GM21447 (cell line): ENCODE measurements around the gene ABCD1.
"Not testable (repeated sequence)": the region's sequence is repeated elsewhere in the genome, so short reads cannot be mapped to it uniquely, and the experiment has no call there.

Experiments
- ATAC-seq: cut with Tn5 transposase; IDR thresholded peaks from one replicate; pipeline ENCODE4 v1.9.1; 2021; ENCODE audit not compliant: unreplicated experiment

The ABCD1 gene

GRCh38 chrX:153693216-153694086 lies 31.2 kb upstream of the ABCD1 start:
- ATAC-seq: no peak

- ATAC-seq: not testable (repeated sequence)
These were observed 30.4 kb upstream of the ABCD1 start for GRCh38 chrX:153694256-153694655.

GRCh38 chrX:153694687-153695270 lies 29.9 kb upstream of the ABCD1 start:
- no peak for ATAC-seq

- ATAC-seq: no peak
These were observed 28.6 kb upstream of the ABCD1 start for GRCh38 chrX:153696100-153696499.

- ATAC-seq: not testable (repeated sequence)
These were observed 28.1 kb upstream of the ABCD1 start for GRCh38 chrX:153696538-153696937.

GRCh38 chrX:153696986-153697722 lies 27.5 kb upstream of the ABCD1 start:
- not testable (repeated sequence) for ATAC-seq

DNA sequence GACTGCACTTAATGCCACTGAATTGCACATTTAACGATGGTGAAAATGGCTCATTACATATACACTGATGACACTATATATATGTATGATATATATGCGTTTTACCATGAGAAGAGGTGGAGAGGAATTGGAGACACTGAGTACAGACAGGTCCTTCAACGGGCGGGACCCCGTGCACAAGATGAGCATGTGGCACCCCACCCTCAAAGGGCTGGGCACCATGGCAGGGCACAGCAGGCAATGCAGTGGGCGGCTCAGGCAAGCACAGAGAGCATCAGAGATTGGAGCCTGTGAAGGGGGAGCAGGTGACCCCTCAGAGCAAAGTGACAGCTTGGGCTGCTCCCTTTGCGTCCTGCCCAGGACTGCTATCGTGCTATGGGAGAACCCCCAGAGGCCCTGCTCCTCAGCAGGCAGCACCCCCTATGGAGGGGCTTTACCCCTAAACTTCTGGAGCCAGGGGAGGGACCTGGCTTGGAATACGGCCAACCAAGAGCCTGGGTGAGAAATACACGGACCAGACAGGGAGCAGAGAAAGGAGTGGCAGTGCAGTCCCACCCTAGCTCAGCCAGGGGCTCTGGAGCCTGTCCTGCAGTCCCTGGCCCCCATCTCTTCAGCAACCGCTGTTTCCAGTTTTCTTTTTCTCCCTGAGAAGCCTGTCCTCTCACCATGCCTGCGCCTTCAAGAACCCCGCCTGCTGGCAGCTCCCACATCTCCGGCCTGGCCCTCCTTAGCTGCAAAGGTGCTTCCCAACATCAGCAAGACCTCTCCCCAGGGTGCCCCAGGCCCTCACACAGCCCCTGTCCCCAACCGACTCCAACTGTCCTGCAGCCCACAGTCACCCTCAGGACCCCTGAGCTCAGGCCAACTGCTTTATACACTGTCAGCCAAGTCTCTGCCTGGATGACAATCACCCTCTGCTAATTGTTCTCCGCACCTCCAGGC lies 26.5 kb upstream of the ABCD1 start:
- ATAC-seq: no peak

- not testable (repeated sequence) for ATAC-seq
These were observed 25.4 kb upstream of the ABCD1 start for GRCh38 chrX:153699210-153699783.

DNA sequence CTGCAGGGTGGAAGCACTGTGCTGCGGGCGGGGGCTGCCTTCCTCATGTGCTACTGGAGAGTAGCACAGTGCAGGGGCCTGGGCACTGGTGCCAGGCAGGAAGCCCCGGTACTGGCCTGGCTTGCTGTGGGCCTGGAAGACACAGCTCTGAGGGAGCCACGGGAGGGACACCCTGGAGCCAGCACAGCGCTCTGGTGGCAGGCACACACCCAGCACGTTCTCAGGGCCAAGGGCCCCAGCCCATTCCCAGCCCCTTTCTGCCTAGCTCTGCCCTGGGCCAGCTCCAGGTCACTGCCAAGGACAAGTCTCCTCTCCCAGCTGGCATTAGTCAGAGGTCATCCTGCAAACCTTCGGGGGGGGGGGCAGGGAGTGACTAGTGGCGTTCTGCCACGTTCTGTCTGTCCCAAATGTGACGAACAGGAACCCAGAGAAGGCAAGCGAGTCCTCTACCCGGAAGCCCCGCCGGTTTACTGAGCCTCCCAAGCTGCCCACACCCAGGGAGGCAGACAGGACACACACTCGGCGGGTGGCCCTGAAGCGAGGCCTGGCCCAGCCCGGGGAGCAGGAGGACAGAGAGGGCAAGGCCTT lies 24.8 kb upstream of the ABCD1 start:
- not testable (repeated sequence) for ATAC-seq

GRCh38 chrX:153700376-153700945 lies 24.2 kb upstream of the ABCD1 start:
- ATAC-seq: no peak

- ATAC-seq: no peak
These were observed 23.7 kb upstream of the ABCD1 start for GRCh38 chrX:153700967-153701366.

- ATAC-seq: no peak
These were observed 22.9 kb upstream of the ABCD1 start for GRCh38 chrX:153701706-153702105.

DNA sequence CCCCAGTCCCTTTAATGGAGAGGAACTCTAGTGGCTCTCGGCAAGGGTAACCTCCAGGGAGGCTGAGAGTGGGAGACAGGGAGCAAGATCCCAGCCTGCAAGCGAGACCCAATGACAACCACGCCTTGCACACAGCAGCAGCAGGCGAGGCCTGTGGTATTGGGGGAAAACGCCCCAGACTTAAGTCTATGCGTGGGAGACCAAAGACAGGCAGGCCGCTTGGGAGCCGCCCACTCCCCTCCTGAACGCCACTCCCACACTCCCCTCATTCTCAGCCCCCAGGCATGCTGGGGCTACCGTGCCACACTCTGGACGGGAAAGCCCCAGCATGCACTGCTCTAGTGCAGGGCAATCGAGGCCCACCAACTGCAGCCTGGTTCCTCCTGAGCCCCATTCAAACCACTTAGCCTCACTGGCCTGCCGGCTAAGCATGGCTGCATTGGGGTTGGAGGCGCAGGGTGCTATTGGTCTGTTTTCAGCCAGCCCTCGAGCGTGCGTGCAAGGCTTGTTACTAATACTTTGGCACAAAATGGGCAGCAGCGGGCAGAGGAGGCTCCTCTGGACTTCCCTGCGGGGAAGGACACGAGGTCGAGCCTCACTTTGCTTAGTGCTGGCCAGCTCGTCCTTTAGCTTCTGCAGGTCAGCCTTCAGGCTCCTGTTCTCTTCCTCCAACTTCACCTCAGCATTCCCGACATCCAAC lies 22.2 kb upstream of the ABCD1 start:
- ATAC-seq: no peak

DNA sequence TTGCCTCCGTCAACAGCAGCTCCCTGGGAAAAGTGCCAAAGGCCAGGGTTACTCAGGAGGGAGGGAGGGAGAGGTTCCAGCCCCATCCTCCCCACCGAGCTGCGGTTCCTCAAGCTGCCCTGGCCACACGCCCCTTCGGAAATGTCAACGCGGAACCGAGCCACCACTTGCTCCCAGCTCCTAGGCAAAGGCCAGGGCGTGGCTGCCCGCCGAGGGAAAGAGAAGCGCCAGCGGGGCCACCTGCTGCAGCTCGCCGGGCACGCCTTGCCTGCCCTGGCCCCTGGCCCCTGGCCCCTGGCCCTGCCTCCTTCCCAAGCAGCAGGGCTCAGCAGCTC lies 21.7 kb upstream of the ABCD1 start:
- no peak for ATAC-seq

- ATAC-seq: no peak
These were observed 20.6 kb upstream of the ABCD1 start for GRCh38 chrX:153704021-153704526.

GRCh38 chrX:153704631-153705402 lies 19.8 kb upstream of the ABCD1 start:
- not testable (repeated sequence) for ATAC-seq

DNA sequence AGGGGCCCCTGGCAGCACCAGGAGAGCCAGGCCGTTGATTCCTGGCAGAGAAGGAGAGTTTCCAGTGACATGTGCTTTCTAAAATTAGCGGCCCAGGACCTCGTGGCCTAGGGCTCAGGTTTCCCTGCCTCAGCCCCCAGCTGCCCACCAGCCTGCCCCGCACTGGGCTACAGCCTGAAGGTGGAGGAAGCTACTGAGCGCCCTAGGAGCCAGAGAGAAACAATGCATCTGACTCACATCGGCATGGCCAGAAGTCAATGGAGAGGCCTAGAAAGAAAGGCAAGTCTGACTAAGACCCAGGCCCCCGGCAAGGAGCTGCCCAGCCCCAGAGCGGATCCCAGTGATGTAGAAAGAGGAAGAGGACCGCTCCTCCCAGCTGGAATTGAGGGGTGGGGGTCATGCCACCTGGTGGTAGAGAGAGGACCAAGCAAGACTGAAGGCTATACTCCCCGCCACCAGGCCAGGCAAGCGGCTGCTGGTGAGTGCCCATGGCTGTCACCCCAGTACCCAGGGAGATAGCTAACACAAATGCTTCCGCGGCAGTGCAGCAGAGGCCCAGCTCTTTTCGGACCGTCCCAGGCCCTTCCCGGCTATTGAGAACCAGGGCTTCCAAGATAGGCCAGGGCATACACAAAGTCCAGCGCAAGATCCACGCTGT lies 19.1 kb upstream of the ABCD1 start:
- not testable (repeated sequence) for ATAC-seq

DNA sequence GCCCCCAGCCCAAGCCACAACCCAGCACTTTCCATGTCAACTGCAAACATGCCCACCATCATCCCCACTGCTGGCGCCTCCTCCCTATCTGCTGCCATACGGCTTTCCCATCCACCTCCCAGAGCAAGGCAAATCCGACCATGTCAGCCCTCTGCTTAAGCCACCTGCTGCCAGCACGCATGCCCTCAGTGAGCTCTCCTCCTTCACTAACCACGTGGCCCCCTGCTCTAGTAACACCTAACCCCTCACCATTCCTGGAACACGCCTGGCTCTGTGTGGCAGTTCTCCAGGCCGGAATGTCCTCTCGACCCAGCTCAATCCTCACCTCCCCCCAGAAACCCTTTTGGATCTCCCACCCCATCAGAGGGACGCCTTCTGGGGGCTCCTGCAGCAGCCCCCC lies 17.9 kb upstream of the ABCD1 start:
- no peak for ATAC-seq
